ENCODE results near the gene IDH3B. TPM values are rescaled to one million over a fixed set of nuclear protein-coding genes. Genes with fewer than 3 reads are reported as not detected.
A peak's percentile ranks its signal among the peaks of the same experiment; 100 is the strongest.

IDH3B gene
- total RNA-seq, 1 donor from 2014 or later, result 65.5 TPM

- no peak for TF ChIP-seq CTCF (IDR thresholded peaks at IDR 0.05)
- Histone ChIP-seq H3K36me3 (no peaks in the 10 kb centered on the region), H3K27ac (no peak overlapping the region), H3K4me3 (no peak overlapping the region), H3K4me1 (no peaks in the 10 kb centered on the region), H3K9me3 (no peaks in the 10 kb centered on the region), H3K27me3 (no peaks in the 10 kb centered on the region)
- ATAC-seq (no peak), DNase-seq (no peak)
- intact Hi-C loops (cut with DNase I), result no loop called here
These were observed 8.4 kb upstream of the IDH3B start for GRCh38 chr20:2672446-2672845.

- ATAC-seq, result no peak
- Histone ChIP-seq H3K4me3 (no peak overlapping the region), H3K4me1 (no peaks in the 10 kb centered on the region), H3K36me3 (no peaks in the 10 kb centered on the region), H3K9me3 (no peaks in the 10 kb centered on the region), H3K27ac (no peak overlapping the region), H3K27me3 (no peaks in the 10 kb centered on the region)
- DNase-seq, result no peak
- intact Hi-C loops (cut with DNase I), result no loop called here
- no peak for TF ChIP-seq CTCF (IDR thresholded peaks at IDR 0.05)
These were observed 8.0 kb upstream of the IDH3B start for GRCh38 chr20:2671977-2672376.

GRCh38 chr20:2663364-2663886 is 591 bp downstream of the IDH3B start:
- TF ChIP-seq CTCF (IDR thresholded peaks at IDR 0.05), result no peak
- ATAC-seq (no peak), DNase-seq (no peak)
- Histone ChIP-seq H3K27ac (peak overlapping the region; percentile 97), H3K9me3 (no peaks in the 10 kb centered on the region), H3K27me3 (no peaks in the 10 kb centered on the region), H3K4me3 (peak overlapping the region; percentile 62), H3K36me3 (peaks cover 40% of the 10 kb centered on the region), H3K4me1 (peaks cover 13% of the 10 kb centered on the region)
- intact Hi-C loops (cut with DNase I), result no loop called here

DNA sequence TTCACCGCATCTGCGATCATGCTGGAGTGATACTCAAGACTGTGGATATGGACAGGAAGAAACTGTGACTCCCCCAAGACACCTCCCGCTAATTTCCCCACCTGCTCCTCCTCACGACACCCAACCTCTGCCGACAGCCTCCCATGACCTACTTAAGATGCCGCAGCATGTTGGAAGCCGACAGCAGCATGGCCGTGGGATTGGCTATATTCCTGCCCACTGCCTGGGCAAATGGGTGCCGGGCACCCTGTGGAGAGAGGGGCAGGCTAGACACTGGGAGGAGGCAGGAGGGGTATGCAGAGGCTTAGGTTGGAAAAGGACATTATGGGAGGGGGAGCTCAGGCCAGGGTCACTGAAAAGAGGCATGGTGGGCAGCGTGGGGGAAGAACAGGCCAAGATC is 4.5 kb downstream of the IDH3B start:
- no peak for TF ChIP-seq CTCF (IDR thresholded peaks at IDR 0.05)
- Histone ChIP-seq H3K4me3 (no peak overlapping the region), H3K9me3 (no peaks in the 10 kb centered on the region), H3K27ac (no peak overlapping the region), H3K27me3 (no peaks in the 10 kb centered on the region), H3K4me1 (peaks cover 10% of the 10 kb centered on the region), H3K36me3 (peaks cover 79% of the 10 kb centered on the region)
- ATAC-seq (no peak), DNase-seq (no peak)
- intact Hi-C loops (cut with DNase I), result no loop called here

GRCh38 chr20:2658414-2659354 is 5.3 kb downstream of the IDH3B start:
- H3K27me3 ChIP-seq, result no peaks in the 10 kb centered on the region
- H3K36me3 ChIP-seq, result peaks cover 88% of the 10 kb centered on the region
- H3K9me3 ChIP-seq, result no peaks in the 10 kb centered on the region
- TF ChIP-seq CTCF (IDR thresholded peaks at IDR 0.05), result no peak
- DNase-seq (no peak), ATAC-seq (no peak)
- H3K4me1 ChIP-seq, result peaks cover 15% of the 10 kb centered on the region
- H3K4me3 ChIP-seq, result no peak overlapping the region
- no peak overlapping the region for H3K27ac ChIP-seq
- intact Hi-C loops (cut with DNase I), result no loop called here
